GM21717 (cell line): ENCODE data around the gene ASB10.
A peak's percentile ranks its signal among the peaks of the same experiment; 100 is the strongest.

Source experiments
- ATAC-seq: cut with Tn5 transposase; IDR thresholded peaks from one replicate; pipeline ENCODE4 v1.9.1; 2021; ENCODE audit warnings: mild to moderate bottlenecking, moderate library complexity; ENCODE audit not compliant: unreplicated experiment

The ASB10 gene

GRCh38 chr7:151189038-151189437 is 2.0 kb upstream of the ASB10 start:
- no peak for ATAC-seq

- ATAC-seq = no peak
Observed at GRCh38 chr7:151188252-151188542, 1.1 kb upstream of the ASB10 start.

DNA sequence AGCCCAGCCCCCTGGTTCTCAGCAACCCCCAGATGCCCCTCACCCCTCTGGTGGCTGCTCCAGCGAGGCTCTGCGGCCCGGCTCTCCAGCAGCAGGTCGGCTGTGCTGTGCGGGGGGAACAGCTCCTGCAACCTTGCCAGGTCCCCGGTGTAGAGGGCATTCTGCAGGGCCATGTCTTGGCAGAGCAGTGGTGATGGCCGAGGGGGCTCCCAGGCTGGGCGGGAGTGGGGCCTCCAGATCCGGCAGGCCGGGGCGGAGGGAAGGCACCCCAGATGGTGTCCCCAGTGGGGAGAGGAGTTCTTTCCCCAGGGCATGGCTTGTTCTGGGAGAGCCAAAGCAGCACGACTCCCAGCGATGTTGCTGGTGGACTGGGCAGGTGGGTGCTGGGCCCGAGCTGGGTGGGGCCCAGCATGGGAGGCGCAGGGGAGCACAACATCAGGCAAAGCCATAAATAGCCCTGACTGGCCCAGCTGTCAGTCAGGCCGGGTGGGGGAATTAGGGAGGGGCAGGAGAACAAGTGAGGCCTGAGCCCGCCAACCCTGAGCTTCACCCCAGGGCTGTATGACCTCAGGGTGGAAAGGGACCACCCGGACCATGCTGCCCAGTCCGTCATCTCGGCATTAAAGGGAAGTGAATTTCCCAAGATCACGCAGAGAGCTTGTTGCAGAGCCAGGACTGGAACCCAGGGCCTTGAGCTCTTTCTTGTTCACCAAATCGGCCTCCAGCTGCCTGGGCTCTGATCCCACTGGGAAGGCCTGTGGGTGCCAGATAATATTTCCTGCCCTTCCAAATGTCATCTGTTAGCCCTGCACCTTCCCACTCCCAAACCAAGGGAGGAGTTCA is 580 bp upstream of the ASB10 start:
- ATAC-seq = no peak

- ATAC-seq = no peak
Observed at GRCh38 chr7:151185762-151186639, 1.0 kb downstream of the ASB10 start.

GRCh38 chr7:151181011-151181431 is 6.0 kb downstream of the ASB10 start:
- no peak for ATAC-seq

GRCh38 chr7:151179946-151180345 is 7.1 kb downstream of the ASB10 start:
- no peak for ATAC-seq

DNA sequence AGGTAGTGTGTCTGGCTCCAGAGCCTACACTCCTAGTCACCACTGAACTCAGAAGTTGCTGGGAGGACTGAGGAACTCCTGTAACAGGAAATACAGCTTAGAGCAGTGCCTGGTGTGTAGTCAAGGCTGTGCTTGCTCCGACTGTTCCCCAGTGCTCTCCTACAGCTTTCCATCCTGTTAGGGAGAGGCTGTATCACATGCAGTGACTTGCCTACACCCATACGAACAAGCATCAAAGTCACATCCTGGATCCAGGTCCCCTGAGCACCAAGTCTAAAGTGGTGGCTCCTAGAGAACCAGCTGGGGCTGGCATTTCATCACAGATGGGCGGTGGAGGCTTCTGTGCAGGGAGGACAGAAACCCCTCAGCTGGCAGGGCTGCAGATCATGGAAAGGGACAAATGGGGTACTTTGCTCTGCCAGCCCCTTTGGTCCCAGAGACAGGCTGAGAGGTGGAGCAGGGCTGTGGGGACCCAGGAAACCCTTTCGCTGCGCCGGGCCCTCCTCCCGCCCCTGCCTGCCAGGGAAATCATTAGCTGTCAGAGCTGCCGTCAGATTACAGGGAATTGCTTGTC is 7.7 kb downstream of the ASB10 start:
- ATAC-seq = no peak

GRCh38 chr7:151178831-151179230 is 8.2 kb downstream of the ASB10 start:
- ATAC-seq = no peak

DNA sequence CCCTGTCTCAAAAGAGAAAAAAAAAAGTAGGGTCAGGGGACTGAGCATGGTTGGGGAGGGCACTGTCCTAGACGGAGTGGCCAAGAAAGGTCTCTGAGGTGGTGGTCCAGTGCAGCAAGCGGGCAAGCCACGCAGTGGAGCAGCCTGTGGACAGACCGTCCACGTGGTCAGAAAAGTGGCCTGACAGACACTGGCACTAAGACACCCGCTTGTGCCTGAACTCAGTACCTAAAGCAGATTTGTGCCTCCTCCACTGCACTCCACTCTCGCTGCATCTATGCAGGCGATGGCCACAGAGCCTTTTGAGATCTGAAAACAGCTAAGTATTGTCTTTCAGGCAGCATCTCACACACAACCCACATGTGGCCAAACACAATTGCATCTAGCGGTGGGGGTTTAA is 8.8 kb downstream of the ASB10 start:
- ATAC-seq = no peak

DNA sequence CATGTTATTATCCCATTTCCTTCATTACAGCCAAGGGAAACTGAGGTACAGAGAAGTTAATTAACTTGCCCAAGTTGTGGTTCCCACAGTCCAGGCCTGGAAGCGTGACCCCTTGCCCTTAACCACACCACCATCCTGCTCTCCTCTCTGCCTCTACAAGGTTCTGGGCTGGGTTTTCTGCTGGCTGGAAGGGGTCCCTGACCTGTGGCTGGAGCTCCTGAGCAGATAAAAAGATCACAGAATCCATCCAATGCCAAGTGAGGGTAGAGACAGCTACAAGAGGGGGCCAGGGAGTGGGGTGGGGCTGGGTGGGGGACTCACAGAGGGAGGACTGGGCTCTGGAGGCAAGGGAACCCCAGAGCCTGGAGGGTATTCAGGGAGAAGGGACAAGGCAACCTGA is 9.7 kb downstream of the ASB10 start:
- ATAC-seq = no peak

GRCh38 chr7:151176401-151176800 is 10.6 kb downstream of the ASB10 start:
- ATAC-seq = no peak

DNA sequence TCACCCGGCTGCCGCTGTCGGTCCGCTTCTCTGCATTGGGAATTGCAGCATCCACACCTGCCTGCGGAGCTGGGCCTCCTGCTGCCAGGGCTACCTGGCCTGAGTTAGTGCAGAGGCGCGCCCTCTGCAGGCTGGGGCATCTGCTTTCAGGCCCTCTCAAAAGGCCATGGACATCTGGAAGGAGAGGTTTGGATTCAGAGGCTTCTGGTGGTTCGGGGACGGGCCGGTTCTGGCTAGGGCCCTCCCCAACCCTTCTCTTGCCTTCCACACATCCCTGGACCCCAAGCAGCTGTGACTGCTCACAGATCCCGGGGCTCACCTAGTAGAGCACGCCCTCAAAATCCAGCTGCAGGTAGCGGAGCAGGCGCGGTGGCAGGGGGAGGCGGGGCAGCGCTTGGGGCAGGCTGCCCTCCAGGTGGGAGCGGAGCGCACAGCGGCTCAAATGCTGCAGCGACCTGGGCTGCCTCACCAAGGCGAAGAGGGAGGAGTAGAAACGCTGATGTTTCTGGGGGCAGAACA is 11.2 kb downstream of the ASB10 start:
- ATAC-seq = no peak

- ATAC-seq = no peak
Observed at GRCh38 chr7:151175047-151175792, 11.8 kb downstream of the ASB10 start.

GRCh38 chr7:151174246-151175046 is 12.6 kb downstream of the ASB10 start:
- ATAC-seq = no peak

DNA sequence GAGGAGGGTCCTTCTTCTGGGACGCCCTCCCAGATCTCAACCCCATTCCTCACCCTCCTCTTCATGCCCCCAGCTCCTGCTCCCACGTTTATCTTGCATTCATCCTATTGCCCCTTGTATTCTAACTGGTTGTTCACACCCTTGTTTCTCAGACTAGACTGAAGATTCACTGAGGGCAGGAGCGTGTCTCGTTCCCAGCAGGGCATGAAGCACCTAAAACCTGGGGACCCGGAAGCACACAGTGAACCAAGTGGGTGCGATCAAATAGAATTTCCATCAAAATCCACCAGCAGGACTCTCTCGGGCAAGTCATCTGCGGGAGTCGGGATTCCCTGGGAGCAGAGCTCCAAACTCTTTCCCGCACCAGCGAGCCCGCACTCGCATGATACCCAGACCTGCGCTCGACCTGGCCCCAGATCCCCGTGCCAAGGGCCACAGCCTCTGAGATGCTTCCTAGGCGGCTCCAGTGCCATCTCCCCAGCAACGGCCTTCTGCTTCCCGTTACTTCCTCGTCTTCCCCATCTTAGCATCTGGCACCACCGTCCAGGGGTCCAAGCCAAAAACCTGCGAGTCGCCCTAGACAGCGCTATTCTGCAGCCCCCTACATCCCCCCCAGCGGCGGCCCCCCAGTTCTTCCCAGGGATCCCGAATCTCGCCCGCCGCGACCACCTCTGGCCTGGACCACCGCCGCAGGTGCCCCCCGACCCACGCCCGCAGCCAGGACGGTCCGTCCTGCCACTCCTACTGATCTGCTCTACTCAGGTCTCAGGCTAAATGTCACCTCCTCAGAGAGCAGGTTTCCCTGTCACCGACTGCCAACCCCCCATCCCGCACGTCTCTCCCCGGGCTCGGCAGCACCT is 13.4 kb downstream of the ASB10 start:
- ATAC-seq = no peak

GRCh38 chr7:151172273-151173141 is 14.5 kb downstream of the ASB10 start:
- ATAC-seq = peak; percentile 74

GRCh38 chr7:151168787-151169162 is 18.3 kb downstream of the ASB10 start:
- ATAC-seq = no peak
